H9 (cell line): ENCODE data around the gene GPC1. TPM values are rescaled to one million over a fixed set of nuclear protein-coding genes. Genes with fewer than 3 reads are reported as not detected.

Source experiments
- DNase-seq: peaks from one replicate; pipeline ENCODE4 v3.0.0-alpha.2; 2017
- H2AFZ ChIP-seq: one replicate; pipeline ENCODE4 v1.6.1; 2013; ENCODE audit warnings: mild to moderate bottlenecking, low read length, control low read depth, moderate library complexity
- H2AK5ac ChIP-seq: 2 replicates; pipeline ENCODE4 v1.6.1; 2013; ENCODE audit warnings: low read length, control low read depth, mixed read lengths; ENCODE audit not compliant: insufficient read length
- H2BK120ac ChIP-seq: one replicate; pipeline ENCODE4 v1.6.1; 2013; ENCODE audit warnings: low read depth, mild to moderate bottlenecking, low read length, control low read depth, inconsistent platforms; ENCODE audit not compliant: poor library complexity, severe bottlenecking
- H2BK12ac ChIP-seq: 2 replicates; pipeline ENCODE4 v1.6.1; 2013; ENCODE audit warnings: low read length, control low read depth, mixed read lengths, low read depth; ENCODE audit not compliant: insufficient read length
- H2BK15ac ChIP-seq: 2 replicates; pipeline ENCODE4 v1.6.1; 2013; ENCODE audit warnings: low read depth, low read length, control low read depth
- H2BK20ac ChIP-seq: one replicate; pipeline ENCODE4 v1.6.1; 2013; ENCODE audit warnings: low read depth, mild to moderate bottlenecking, low read length, control low read depth, inconsistent platforms; ENCODE audit not compliant: poor library complexity, severe bottlenecking
- H2BK5ac ChIP-seq: 2 replicates; pipeline ENCODE4 v1.6.1; 2013; ENCODE audit warnings: low read length, control low read depth, mixed read lengths; ENCODE audit not compliant: insufficient read length
- H3K14ac ChIP-seq: 2 replicates; pipeline ENCODE4 v1.6.1; 2013; ENCODE audit warnings: low read length, control low read depth; ENCODE audit not compliant: insufficient read depth
- H3K18ac ChIP-seq: 2 replicates; pipeline ENCODE4 v1.6.1; 2013; ENCODE audit warnings: low read depth, mild to moderate bottlenecking, mixed read lengths, low read length, control low read depth; ENCODE audit not compliant: insufficient read length
- H3K23ac ChIP-seq: 2 replicates; pipeline ENCODE4 v1.6.1; 2013; ENCODE audit warnings: low read length, control low read depth, mixed read lengths, low read depth; ENCODE audit not compliant: insufficient read length
- H3K23me2 ChIP-seq: 2 replicates; pipeline ENCODE4 v1.6.1; 2013; ENCODE audit warnings: low read depth, mild to moderate bottlenecking, mixed read lengths, low read length, control low read depth; ENCODE audit not compliant: insufficient read length, poor library complexity, severe bottlenecking
- H3K27ac ChIP-seq: 2 replicates; pipeline ENCODE4 v1.5.1; 2013; ENCODE audit warnings: low read length, control low read depth, mixed read lengths, low read depth; ENCODE audit not compliant: insufficient read length
- H3K27me3 ChIP-seq: 2 replicates; pipeline ENCODE4 v1.6.1; 2013; ENCODE audit warnings: low read length, control low read depth, inconsistent platforms; ENCODE audit not compliant: insufficient read depth
- H3K4ac ChIP-seq: 2 replicates; pipeline ENCODE4 v1.6.1; 2013; ENCODE audit warnings: low read depth, mild to moderate bottlenecking, control low read depth, inconsistent platforms, low read length, moderate library complexity
- H3K4me1 ChIP-seq: 2 replicates; pipeline ENCODE4 v1.6.1; 2013; ENCODE audit warnings: low read length, control low read depth, inconsistent platforms; ENCODE audit not compliant: insufficient read depth
- H3K4me2 ChIP-seq: 2 replicates; pipeline ENCODE4 v1.6.1; 2013; ENCODE audit warnings: low read length, control low read depth, mixed read lengths; ENCODE audit not compliant: insufficient read length, insufficient read depth
- H3K56ac ChIP-seq: 2 replicates; pipeline ENCODE4 v1.6.1; 2013; ENCODE audit warnings: low read depth, mild to moderate bottlenecking, mixed read lengths, low read length, control low read depth; ENCODE audit not compliant: insufficient read length
- H3K79me1 ChIP-seq: 2 replicates; pipeline ENCODE4 v1.6.1; 2013; ENCODE audit warnings: low read depth, mild to moderate bottlenecking, moderate library complexity, low read length, control low read depth, inconsistent platforms; ENCODE audit not compliant: insufficient read depth, poor library complexity, severe bottlenecking
- H3K79me2 ChIP-seq: 2 replicates; pipeline ENCODE4 v1.6.1; 2013; ENCODE audit warnings: low read length, control low read depth, inconsistent platforms; ENCODE audit not compliant: insufficient read depth
- H3K9ac ChIP-seq: 2 replicates; pipeline ENCODE4 v1.6.1; 2013; ENCODE audit warnings: low read length, control low read depth, mixed read lengths; ENCODE audit not compliant: insufficient read length; ENCODE audit errors: extremely low read depth
- H3K9me3 ChIP-seq: one replicate; pipeline ENCODE4 v1.6.1; 2013; ENCODE audit warnings: low read depth, low read length, inconsistent platforms; ENCODE audit not compliant: control insufficient read depth
- H3T11ph ChIP-seq: one replicate; pipeline ENCODE4 v1.6.1; 2013; ENCODE audit warnings: mild to moderate bottlenecking, low read length, control low read depth, inconsistent platforms
- H4K20me1 ChIP-seq: one replicate; pipeline ENCODE4 v1.6.1; 2013; ENCODE audit not compliant: control insufficient read depth, insufficient read length, insufficient read depth
- H4K5ac ChIP-seq: 2 replicates; pipeline ENCODE4 v1.6.1; 2013; ENCODE audit warnings: low read depth, mild to moderate bottlenecking, mixed read lengths, low read length, control low read depth; ENCODE audit not compliant: insufficient read length
- H4K8ac ChIP-seq: replicated peaks from 2 replicates; pipeline ENCODE4 v1.6.1; 2013; ENCODE audit warnings: low read length, control low read depth, mixed read lengths, low read depth; ENCODE audit not compliant: insufficient read length
- H4K91ac ChIP-seq: 2 replicates; pipeline ENCODE4 v1.6.1; 2013; ENCODE audit warnings: low read depth, mild to moderate bottlenecking, moderate library complexity, mixed read lengths, low read length, control low read depth; ENCODE audit not compliant: insufficient read length
- H3K27ac Mint-ChIP-seq, 3 experiments: 2 replicates in 2 of 3; 3 replicates in 1 of 3; pipeline ENCODE4 v1.8.0; 2020 to 2021; ENCODE audit warnings: mixed read lengths in 3 of 3, mild to moderate bottlenecking in 1 of 3, moderate library complexity in 1 of 3
- H3K27me3 Mint-ChIP-seq: 2 replicates; pipeline ENCODE4 v1.8.0; 2021; ENCODE audit warnings: low read depth, mild to moderate bottlenecking, moderate library complexity, mixed read lengths
- H3K36me3 Mint-ChIP-seq, 3 experiments: 2 replicates in 2 of 3; 3 replicates in 1 of 3; pipeline ENCODE4 v1.8.0; 2020 to 2021; ENCODE audit warnings: low read depth in 3 of 3, mixed read lengths in 3 of 3; ENCODE audit not compliant: insufficient read depth in 1 of 3
- H3K4me1 Mint-ChIP-seq, 2 experiments: 2 replicates each; pipeline ENCODE4 v1.8.0; 2020; ENCODE audit warnings: mixed read lengths in 2 of 2
- H3K4me3 Mint-ChIP-seq, 2 experiments: 2 replicates in 1 of 2; 3 replicates in 1 of 2; pipeline ENCODE4 v1.8.0; 2020 to 2021; ENCODE audit warnings: mild to moderate bottlenecking in 2 of 2, mixed read lengths in 2 of 2, moderate library complexity in 1 of 2
- H3K9me3 Mint-ChIP-seq, 2 experiments: 2 replicates in 1 of 2; 3 replicates in 1 of 2; pipeline ENCODE4 v1.8.0; 2020; ENCODE audit warnings: mild to moderate bottlenecking in 2 of 2, mixed read lengths in 2 of 2, moderate library complexity in 1 of 2
- WGBS: extraction: QIAGEN DNeasy Blood & Tissue Kit; methylation state at CpG from one replicate; pipeline ENCODE4 v1.1.7; 2013; ENCODE audit warnings: missing lambda C conversion rate, low lambda C conversion rate, mixed read lengths; ENCODE audit not compliant: insufficient read length; ENCODE audit errors: extremely low coverage; 5-methylcytosine and 5-hydroxymethylcytosine counted together
- total RNA-seq: library from RNA; stranded (reverse); gene quantifications from 2 replicates; pipeline ENCODE4 v1.2.1, GENCODE V29; 2021
- TF ChIP-seq, protein P1 (sequence below): fragments of 200-600 bp; sonication (generic); conservative IDR thresholded peaks from 3 replicates; pipeline ENCODE4 v1.8.0; 2021; ENCODE audit warnings: antibody characterized with exemption, mild to moderate bottlenecking

Gene GPC1
- total RNA-seq, 1 experiment from 2014 or later = 39.4 TPM

DNA sequence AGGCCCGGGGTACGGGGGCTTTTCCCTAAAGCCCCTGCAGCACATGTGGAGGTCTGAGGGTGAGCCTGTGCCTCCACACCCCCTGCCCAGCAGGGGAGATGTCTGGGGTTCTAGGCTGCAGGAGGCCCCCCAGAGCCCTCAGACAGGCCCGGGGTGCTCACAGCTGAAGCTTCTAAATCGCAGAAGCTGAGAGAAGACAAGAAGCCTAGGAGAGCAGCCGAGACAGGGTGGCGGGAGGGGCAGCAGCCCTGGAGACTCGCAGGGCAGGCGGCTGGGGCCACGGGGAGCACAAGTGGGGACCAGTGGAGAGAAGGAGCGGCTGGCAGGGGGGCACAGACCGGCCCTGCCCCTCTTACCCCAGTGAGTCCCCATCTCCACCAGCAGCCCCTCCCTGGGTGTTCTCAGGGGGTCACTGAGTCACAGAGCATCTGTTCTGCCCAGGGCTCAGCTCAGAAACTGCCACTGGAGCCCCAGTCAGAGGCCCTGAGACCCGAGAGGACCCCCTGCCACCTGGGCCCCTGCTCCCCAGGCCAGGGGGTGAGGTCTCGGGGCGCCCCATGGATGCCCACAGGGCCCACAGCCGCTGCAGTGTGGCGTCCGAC lies 26.1 kb downstream of the GPC1 start:
- H2BK20ac ChIP-seq = no peak overlapping the region
- H2AK5ac ChIP-seq = no peak overlapping the region
- no peak overlapping the region for H3K9ac ChIP-seq
- DNase-seq = no peak
- no peaks in the 10 kb centered on the region for H3K23me2 ChIP-seq
- no peak overlapping the region for H3K14ac ChIP-seq
- H3K4me1 Mint-ChIP-seq = peaks cover 14 to 20% of the 10 kb centered on the region in 2 experiments
- TF ChIP-seq, protein P1, sequence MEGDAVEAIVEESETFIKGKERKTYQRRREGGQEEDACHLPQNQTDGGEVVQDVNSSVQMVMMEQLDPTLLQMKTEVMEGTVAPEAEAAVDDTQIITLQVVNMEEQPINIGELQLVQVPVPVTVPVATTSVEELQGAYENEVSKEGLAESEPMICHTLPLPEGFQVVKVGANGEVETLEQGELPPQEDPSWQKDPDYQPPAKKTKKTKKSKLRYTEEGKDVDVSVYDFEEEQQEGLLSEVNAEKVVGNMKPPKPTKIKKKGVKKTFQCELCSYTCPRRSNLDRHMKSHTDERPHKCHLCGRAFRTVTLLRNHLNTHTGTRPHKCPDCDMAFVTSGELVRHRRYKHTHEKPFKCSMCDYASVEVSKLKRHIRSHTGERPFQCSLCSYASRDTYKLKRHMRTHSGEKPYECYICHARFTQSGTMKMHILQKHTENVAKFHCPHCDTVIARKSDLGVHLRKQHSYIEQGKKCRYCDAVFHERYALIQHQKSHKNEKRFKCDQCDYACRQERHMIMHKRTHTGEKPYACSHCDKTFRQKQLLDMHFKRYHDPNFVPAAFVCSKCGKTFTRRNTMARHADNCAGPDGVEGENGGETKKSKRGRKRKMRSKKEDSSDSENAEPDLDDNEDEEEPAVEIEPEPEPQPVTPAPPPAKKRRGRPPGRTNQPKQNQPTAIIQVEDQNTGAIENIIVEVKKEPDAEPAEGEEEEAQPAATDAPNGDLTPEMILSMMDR = no peak
- no peak overlapping the region for H3K23ac ChIP-seq
- H3K56ac ChIP-seq = no peak overlapping the region
- no peak overlapping the region for H4K8ac ChIP-seq
- H3K27me3 ChIP-seq = no peaks in the 10 kb centered on the region
- no peak overlapping the region for H3K27ac Mint-ChIP-seq
- WGBS = no CpG with 5 or more reads among the region's 17 CpGs
- no peak overlapping the region for H4K91ac ChIP-seq
- no peak overlapping the region for H3K18ac ChIP-seq
- H3K9me3 ChIP-seq = no peaks in the 10 kb centered on the region
- H3K4ac ChIP-seq = no peak overlapping the region
- H3K79me2 ChIP-seq = no peaks in the 10 kb centered on the region
- no peaks in the 10 kb centered on the region for H4K20me1 ChIP-seq
- H3K4me1 ChIP-seq = no peaks in the 10 kb centered on the region; the same call in 1 of the 2 replicates
- H2AFZ ChIP-seq = no peak overlapping the region
- H3T11ph ChIP-seq = no peak overlapping the region
- H3K79me1 ChIP-seq = no peaks in the 10 kb centered on the region
- H3K4me3 Mint-ChIP-seq = no peak overlapping the region
- H3K9me3 Mint-ChIP-seq = no peaks in the 10 kb centered on the region
- H2BK120ac ChIP-seq = no peak overlapping the region
- H3K27me3 Mint-ChIP-seq = peaks cover 5% of the 10 kb centered on the region
- no peak overlapping the region for H2BK5ac ChIP-seq
- H2BK12ac ChIP-seq = no peak overlapping the region
- H3K27ac ChIP-seq = no peak overlapping the region
- no peak overlapping the region for H2BK15ac ChIP-seq
- H3K4me2 ChIP-seq = no peak overlapping the region
- H4K5ac ChIP-seq = no peak overlapping the region
- H3K36me3 Mint-ChIP-seq = peaks cover 0 to 18% (median 16%) of the 10 kb centered on the region in 3 experiments; a peak in 6 of 7 replicates
